ENCODE results near the gene AQP9.
A peak's percentile ranks its signal among the peaks of the same experiment; 100 is the strongest.
"Not testable (repeated sequence)": the region's sequence is repeated elsewhere in the genome, so short reads cannot be mapped to it uniquely, and the experiment has no call there.

The AQP9 gene

GRCh38 chr15:58182460-58183163, 44.4 kb downstream of the AQP9 start:
- peak in 1 of 2 experiments; percentile 6 for DNase-seq

- no peak for DNase-seq
These were observed 47.3 kb downstream of the AQP9 start for GRCh38 chr15:58185439-58185838.

GRCh38 chr15:58189148-58189811, 51.1 kb downstream of the AQP9 start:
- DNase-seq, result no peak

- no peak for DNase-seq
These were observed 52.2 kb downstream of the AQP9 start for GRCh38 chr15:58190419-58190818.

GRCh38 chr15:58193636-58194035, 55.5 kb downstream of the AQP9 start:
- not testable (repeated sequence) for DNase-seq

GRCh38 chr15:58200739-58201138, 62.6 kb downstream of the AQP9 start:
- no peak for DNase-seq

GRCh38 chr15:58201516-58201915, 63.3 kb downstream of the AQP9 start:
- DNase-seq, result no peak

GRCh38 chr15:58203537-58203936, 65.4 kb downstream of the AQP9 start:
- no peak for DNase-seq

- DNase-seq, result no peak
These were observed 68.0 kb downstream of the AQP9 start for GRCh38 chr15:58206151-58206550.

GRCh38 chr15:58208217-58208616, 70.0 kb downstream of the AQP9 start:
- not testable (repeated sequence) for DNase-seq

GRCh38 chr15:58209007-58209481, 70.9 kb downstream of the AQP9 start:
- DNase-seq, result not testable (repeated sequence)

GRCh38 chr15:58210031-58210430, 71.8 kb downstream of the AQP9 start:
- DNase-seq, result not testable (repeated sequence)

GRCh38 chr15:58212909-58213526, 74.8 kb downstream of the AQP9 start:
- DNase-seq, result no peak

GRCh38 chr15:58213587-58214338, 75.6 kb downstream of the AQP9 start:
- DNase-seq, result no peak

GRCh38 chr15:58214591-58215340, 76.6 kb downstream of the AQP9 start:
- DNase-seq, result no peak

GRCh38 chr15:58217460-58217859, 79.3 kb downstream of the AQP9 start:
- DNase-seq, result no peak

GRCh38 chr15:58221591-58222241, 83.5 kb downstream of the AQP9 start:
- no peak for DNase-seq

- no peak for DNase-seq
These were observed 84.5 kb downstream of the AQP9 start for GRCh38 chr15:58222679-58223078.

GRCh38 chr15:58223432-58223831, 85.3 kb downstream of the AQP9 start:
- no peak for DNase-seq

GRCh38 chr15:58224068-58224467, 85.9 kb downstream of the AQP9 start:
- no peak for DNase-seq

GRCh38 chr15:58227706-58228543, 89.7 kb downstream of the AQP9 start:
- peak; percentile 57 to 61 for DNase-seq

Data from activated CD4-positive, alpha-beta T cell treated with anti-CD3 and anti-CD28 coated beads, Interleukin-2, amount 50 U/mL, for 4 hours (primary cell).